Stimulated activated CD4-positive, alpha-beta T cell treated with anti-CD3 and anti-CD28 coated beads, TNF-alpha, amount 100 ng/mL, for 4 hours (primary cell): ENCODE measurements around the gene HSPA2.
"Not testable (repeated sequence)": the region's sequence is repeated elsewhere in the genome, so short reads cannot be mapped to it uniquely, and the experiment has no call there.

Experiments
- DNase-seq, 3 experiments: peaks; one replicate each; pipeline ENCODE4 v3.0.0-alpha.2; 2020; ENCODE audit warnings: low read depth in 3 of 3

The HSPA2 gene

DNA sequence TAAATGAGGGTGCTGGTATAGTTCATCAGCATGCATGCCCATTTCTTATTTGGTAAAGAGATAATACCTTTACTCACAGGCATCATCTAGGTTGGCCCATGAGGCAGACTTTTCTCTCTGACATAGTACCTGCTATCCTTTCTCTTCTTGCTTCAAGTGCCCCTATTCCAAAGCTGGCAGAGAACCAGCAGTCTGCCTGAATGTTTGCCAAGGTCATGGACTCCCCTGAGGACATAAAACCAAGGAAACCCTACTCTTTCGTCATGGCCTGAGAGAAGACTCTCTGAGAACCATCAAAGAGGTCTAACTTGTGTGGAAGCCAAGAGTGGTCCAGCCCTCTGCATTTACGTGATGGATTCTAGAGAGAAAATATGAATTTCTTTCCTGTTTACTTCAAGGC is 21.1 kb downstream of the HSPA2 start:
- DNase-seq: no peak

DNA sequence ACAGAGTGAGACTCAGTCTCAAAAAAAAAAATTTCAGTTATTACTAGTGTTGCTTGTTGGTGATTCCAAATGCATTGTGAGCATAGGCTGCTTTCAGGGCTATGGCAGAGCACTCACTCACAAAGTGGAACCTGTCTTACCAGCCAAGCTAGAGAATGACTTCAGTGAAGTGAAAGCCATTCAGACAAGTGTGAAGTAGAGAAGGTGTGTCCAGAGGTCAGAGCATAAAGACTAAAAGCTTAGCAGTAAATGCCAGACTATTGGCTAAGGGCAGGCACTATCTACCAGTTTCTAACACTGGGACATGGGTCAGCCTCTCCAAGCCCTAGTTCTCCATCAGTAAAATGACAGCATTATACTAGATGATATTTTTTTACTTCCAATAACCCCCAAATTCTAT is 21.9 kb downstream of the HSPA2 start:
- no peak for DNase-seq

DNA sequence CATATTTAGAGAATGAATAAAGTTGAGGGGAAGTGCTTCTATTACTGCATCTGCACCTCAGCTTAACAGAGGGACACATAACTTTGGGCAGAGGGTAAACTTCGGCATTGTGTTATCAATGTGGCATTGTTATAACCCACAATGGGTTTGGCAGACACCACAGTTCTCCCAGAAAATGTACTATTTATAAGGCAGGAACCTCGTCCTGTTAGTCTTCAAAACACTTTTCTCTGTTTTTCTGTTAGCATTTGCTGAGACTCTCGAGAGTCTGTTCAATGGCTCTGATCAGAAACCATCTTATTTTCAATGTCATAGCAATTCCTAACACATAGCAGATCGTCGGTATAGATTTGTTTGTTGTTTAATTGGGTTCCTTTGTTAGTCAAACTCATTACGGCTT is 23.2 kb downstream of the HSPA2 start:
- no peak for DNase-seq

DNA sequence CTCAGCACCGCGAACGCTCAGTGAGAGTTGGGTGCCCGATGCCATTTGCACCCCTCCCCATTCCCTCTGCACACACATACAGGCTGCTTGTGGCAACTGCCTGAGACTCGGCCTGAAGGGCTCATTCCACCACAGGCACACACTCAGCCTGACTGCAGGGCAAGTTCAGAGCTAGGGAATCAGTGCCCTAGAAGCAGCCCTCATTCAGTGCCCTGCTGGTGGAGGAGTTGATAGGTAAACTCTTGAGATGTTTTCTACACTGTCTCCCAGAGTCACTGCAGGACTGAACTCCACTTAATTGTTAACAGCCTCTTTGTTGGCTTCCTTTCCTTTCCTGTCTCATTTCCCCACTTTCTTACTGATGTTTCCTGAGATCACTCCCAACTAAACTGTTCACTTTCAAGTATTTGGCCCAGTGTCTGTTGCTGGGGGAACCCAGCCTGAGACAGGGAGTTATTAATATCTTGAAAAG is 26.1 kb downstream of the HSPA2 start:
- no peak for DNase-seq

DNA sequence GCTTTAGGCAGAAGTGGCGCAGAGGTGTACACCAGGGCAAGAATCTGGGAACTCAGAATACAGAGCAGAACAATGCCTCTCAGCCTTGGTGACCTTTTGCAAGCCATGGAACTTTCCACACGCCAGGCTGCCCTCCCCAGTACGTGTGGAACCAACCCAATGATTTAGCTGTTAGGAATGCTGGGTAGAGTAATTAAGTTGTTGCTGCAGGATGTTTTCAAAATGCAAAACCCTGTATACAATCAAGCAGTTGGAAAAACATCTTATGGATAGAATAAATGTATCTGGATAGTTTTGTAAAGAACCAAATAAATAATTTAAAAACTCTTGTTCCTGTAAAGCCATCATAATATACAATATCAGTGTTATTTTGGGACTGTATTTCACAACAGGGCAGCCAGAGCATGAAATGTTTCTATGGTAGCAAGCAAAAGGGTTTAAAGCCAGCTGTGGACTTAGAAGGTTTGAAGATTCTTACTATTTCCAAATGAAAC is 28.6 kb downstream of the HSPA2 start:
- DNase-seq: no peak

DNA sequence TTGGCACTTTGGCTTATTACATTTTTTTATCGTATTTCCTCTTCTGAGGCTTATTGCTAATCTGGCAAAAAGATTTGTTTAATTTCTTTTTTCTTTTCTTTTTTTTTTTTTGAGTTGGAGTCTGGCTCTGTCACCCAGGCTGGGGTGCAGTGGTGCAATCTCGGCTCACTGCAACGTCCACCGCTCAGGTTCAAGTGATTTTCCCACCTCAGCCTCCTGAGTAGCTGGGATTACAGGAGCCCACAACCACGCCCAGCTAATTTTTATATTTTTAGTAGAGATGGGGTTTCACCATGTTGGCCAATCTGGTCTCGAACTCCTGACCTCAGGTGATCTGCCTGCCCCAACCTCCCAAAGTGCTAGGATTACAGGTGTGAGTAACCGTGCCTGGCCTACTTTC is 29.1 kb downstream of the HSPA2 start:
- DNase-seq: not testable (repeated sequence)

DNA sequence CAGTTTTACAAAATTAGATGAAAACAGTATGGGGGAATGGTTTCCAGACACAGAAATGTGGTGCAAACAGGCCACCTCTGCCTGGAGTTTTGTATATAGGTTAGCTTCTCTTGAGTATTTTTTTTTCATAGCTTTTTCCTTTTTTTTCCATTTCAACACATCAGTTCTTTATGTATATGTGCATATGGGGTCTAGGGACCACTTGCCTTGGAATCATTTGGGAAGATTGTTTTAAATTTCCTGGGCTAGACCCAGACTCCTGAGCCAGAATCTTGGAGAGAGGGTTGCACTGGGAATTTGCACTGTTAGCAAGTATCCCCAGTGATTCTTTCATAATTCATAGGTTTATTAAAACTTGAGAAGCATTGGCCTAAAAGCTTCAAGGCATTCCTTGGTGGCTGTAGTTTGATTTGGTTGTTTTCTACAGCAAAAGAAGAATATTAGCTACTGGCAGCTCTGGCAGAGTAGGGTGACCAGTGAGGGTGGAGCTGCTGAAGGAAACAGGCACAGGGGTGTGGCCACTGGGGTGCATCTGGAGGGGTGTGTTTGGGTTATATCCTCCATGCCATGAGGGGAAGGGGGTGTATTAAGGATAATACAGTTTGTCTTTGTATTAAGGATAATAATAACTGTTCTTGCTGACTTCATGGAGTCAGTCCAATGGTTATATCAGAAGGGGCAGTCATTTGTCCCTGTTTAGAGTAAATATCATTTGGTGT is 32.0 kb downstream of the HSPA2 start:
- no peak for DNase-seq

DNA sequence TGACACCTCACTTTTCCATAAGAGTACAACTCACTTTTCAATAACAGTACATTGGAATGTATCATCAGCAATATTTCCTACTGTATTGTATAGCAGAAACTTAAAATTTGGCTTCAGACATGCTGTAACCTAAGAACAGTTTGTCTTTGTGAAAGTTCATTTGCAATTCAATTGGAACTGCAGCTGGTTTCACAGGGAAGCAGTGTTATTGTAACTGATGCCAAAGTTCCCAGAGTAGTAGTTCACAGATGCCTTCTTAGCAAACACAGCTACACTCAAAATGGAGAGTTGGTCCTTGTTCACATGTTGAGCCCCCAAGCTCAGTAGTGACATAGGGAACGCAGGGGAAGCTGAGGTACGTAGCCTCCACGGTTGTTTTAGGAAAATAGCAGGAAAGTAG is 32.6 kb downstream of the HSPA2 start:
- no peak for DNase-seq

DNA sequence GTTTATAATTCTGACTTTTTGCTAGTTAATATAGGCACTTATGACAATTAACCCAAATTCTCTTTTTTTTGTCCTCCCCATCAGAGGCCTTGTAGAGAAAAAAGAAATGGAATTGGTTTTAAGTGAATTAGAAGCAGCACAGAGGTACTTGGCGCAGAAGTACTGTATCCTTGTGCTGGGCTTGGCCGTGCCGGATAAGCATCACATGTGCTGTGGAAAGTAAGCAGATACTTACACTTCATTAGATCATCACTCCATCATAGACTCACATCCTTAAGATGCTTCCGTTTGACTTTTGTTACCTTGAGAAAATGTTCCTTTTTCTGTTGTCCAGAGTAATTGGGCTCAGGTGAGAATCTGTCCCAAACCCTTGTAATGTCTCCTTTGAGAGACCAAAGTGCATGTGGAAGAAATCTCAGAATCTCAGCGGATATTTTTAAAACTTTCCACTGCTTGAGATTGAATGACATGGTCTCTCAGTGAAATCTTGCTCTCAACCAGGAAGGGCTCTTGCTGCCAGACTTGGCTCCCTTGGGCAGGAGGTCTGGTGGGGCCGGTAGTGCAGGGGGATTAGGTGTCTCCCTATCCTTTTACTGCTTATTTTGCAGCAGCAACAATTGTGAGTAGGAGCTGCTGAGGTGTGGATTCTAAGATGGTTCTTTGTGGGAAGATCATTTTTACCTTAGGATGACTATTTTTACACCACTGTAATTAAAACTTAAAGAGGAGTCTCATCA is 34.0 kb downstream of the HSPA2 start:
- no peak for DNase-seq

DNA sequence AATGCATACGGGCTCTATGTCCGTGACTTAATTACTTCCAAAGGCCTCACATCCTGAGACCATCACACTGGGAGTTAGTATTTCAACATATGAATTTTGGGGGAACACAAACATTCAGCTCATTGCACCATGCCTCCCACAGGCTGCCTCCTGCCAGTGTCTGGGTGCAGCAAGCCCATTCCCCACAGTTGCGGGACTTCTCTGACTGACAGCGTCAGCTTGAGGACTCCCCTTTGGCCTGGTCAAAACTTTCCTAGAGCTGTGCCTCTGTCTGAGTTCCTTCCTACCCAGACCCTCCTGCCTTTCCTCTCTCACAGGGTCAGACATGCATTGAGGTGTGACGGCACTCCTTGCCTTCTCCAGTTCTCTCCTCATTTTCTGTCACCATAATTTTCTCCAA is 36.7 kb downstream of the HSPA2 start:
- DNase-seq: no peak

DNA sequence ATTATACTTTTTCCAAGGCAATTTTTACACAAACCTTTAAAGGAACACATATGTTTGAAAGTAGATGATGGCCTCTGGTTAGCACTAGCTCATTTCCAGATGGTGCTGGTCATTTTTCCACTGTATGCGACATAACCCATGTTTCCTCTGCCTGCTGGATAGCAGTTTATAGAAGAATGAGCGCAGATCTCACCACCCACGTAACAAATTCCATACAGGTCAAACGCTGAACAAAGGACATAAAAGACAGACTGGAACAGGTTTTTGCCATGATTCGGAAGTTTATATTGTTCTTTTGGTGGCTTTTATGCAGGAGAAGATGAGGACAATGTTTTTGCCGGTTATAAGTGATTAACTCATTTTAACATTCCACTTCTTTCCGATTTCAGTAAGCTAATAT is 39.9 kb downstream of the HSPA2 start:
- no peak for DNase-seq

DNA sequence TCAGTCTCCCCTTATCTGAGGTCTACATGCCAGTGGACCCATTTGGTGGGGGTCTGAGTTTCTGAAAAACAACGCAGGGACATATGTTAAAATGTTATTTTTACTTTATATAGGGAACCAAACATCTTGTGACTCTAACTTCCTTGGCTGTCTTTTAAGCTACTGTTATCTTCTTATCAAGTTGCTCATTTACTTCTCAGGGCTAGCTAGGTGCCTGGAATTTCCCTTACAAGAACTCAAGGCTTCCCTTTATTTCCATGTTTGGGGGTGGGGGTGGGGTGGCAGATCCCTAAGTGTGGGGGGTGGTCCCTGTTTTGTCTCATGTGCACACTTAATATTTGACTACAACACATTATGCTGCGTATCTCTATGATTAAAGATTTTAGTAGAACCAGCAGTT is 40.8 kb downstream of the HSPA2 start:
- DNase-seq: no peak

DNA sequence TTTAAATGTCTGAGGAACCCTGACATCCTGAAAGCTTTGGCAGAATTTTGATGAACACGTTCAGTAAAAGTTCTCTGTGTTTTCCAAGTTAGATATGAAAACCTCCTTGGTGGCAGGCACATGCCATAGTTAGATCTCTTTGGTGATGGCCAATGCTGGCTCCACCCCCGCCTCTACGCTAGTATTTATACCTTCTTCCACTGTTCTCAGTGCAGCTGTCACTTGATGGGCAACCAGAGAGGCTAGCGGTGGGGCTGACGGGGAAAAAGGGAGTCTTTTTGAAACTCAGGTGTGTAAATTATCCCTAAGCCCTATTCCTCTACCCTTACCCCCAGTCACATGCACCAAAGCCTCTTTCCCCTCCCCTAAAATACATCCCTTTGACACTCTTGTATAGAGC is 41.3 kb downstream of the HSPA2 start:
- DNase-seq: no peak

DNA sequence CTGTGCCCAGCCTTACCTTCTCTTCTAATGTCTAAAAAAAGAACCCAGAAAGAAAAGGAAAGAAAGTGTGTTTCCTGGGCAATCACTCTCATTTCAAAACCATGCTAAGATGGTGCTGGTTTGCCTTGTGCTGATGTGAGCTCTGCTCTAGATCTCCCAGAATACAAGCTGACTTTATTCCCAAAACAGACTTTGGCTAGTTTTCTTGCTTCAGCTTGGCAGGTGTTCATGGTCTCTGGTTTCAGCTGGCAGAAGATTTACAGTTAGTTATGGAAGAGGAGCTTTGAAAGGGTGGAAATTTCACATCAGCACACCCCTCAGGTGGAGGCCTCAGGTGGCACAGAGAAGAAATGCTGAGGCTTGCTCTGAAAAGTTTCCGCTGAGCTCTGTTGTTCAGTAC is 43.6 kb downstream of the HSPA2 start:
- no peak for DNase-seq

DNA sequence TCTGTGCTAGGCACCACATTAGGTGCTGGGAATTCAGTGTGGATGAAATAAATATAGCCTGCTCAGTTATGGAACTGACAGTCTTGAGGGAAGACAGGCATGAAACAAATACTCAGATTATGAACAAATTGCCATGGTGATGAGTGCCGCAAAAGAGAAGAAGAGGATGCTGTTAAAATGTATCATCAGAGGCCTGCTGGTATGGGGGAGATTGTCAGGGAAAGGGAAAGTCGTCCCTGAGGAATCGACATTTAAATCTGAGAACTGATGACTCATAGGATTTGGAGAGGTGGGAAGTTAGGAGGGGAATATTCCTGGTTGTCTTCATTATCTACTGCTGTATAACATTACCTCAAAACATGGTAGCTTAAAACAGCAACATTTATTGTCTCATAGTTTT is 51.3 kb downstream of the HSPA2 start:
- no peak for DNase-seq
